HEK293 (cell line): ENCODE measurements around the gene KIF18A.

Experiments used
- CTCF ChIA-PET: fragments of 350-600 bp; formaldehyde crosslinking; extraction: SDS; loops from one replicate; lab custom pipeline; 2021; ENCODE audit warnings: antibody characterized with exemption; lab: Yijun Ruan, JAX
- POLR2A ChIA-PET: fragments of 300-600 bp; formaldehyde crosslinking; extraction: SDS; loops from one replicate; lab custom pipeline; 2020; ENCODE audit warnings: antibody characterized with exemption, inconsistent platforms; lab: Yijun Ruan, JAX
- H3K27ac ChIP-seq: fragments of 200-500 bp; sonication (Bioruptor generic); 2 replicates; pipeline ENCODE4 v1.5.1; 2014; ENCODE audit warnings: low read depth, low read length, control low read depth, inconsistent platforms; ENCODE audit errors: extremely low read depth
- H3K36me3 ChIP-seq, 2 experiments: fragments of 200-500 bp in 1 of 2; sonication (Bioruptor generic) in 1 of 2; 1 replicate in 1 of 2; 2 replicates in 1 of 2; pipeline ENCODE4 v1.5.1; 2014 to 2017; ENCODE audit warnings: inconsistent platforms in 2 of 2, low read length in 2 of 2; ENCODE audit not compliant: control insufficient read depth in 2 of 2, insufficient read depth in 1 of 2
- H3K4me1 ChIP-seq: fragments of 200-500 bp; sonication (Bioruptor generic); 2 replicates; pipeline ENCODE4 v1.5.1; 2014; ENCODE audit warnings: mild to moderate bottlenecking, low read length, inconsistent platforms; ENCODE audit not compliant: control insufficient read depth, insufficient read depth
- H3K4me3 ChIP-seq: 2 replicates; pipeline ENCODE4 v1.5.1; 2011; ENCODE audit warnings: low read depth, mild to moderate bottlenecking, control low read depth, low read length, moderate library complexity
- H3K9me3 ChIP-seq: fragments of 200-500 bp; sonication (Bioruptor generic); 2 replicates; pipeline ENCODE4 v1.5.1; 2014; ENCODE audit warnings: low read depth, low read length, inconsistent platforms; ENCODE audit not compliant: control insufficient read depth, insufficient read depth
- GLI4 ChIP-seq: fragments of 450-650 bp; formaldehyde crosslinking; IDR thresholded peaks from 2 replicates; pipeline ENCODE4 v1.5.1; 2016; ENCODE audit warnings: missing biosample characterization, missing genetic modification characterization
- GLIS1 ChIP-seq: fragments of 450-650 bp; formaldehyde crosslinking; IDR thresholded peaks from 2 replicates; pipeline ENCODE4 v1.5.1; 2016; ENCODE audit warnings: missing biosample characterization, missing genetic modification characterization
- HOXC10 ChIP-seq: sonication (generic); formaldehyde crosslinking; IDR thresholded peaks from 2 replicates; pipeline ENCODE4 v1.8.1; 2023; ENCODE audit warnings: mild to moderate bottlenecking, missing genetic modification reagents
- SALL2 ChIP-seq: fragments of 450-650 bp; formaldehyde crosslinking; IDR thresholded peaks from 2 replicates; pipeline ENCODE4 v1.5.0; 2017; ENCODE audit warnings: missing biosample characterization, mild to moderate bottlenecking, missing genetic modification characterization, borderline replicate concordance
- ZFP41 ChIP-seq: fragments of 450-650 bp; formaldehyde crosslinking; IDR thresholded peaks from 2 replicates; pipeline ENCODE4 v1.5.1; 2016; ENCODE audit warnings: missing biosample characterization, missing genetic modification characterization, borderline replicate concordance
- ZNF132 ChIP-seq: fragments of 450-650 bp; formaldehyde crosslinking; IDR thresholded peaks from 2 replicates; pipeline ENCODE4 v1.5.1; 2017; ENCODE audit warnings: missing biosample characterization, missing genetic modification characterization, borderline replicate concordance
- ZNF133 ChIP-seq: fragments of 450-650 bp; formaldehyde crosslinking; IDR thresholded peaks from 2 replicates; pipeline ENCODE4 v1.5.1; 2016; ENCODE audit warnings: missing biosample characterization, missing genetic modification characterization
- ZNF157 ChIP-seq: fragments of 450-650 bp; formaldehyde crosslinking; IDR thresholded peaks from 2 replicates; pipeline ENCODE4 v1.5.1; 2016; ENCODE audit warnings: missing biosample characterization, missing genetic modification characterization
- ZNF2 ChIP-seq: fragments of 450-650 bp; formaldehyde crosslinking; IDR thresholded peaks from 2 replicates; pipeline ENCODE4 v1.5.1; 2016; ENCODE audit warnings: missing biosample characterization, missing genetic modification characterization
- ZNF223 ChIP-seq: fragments of 450-650 bp; formaldehyde crosslinking; IDR thresholded peaks from 2 replicates; pipeline ENCODE4 v1.5.1; 2016; ENCODE audit warnings: missing biosample characterization, missing genetic modification characterization
- ZNF23 ChIP-seq: fragments of 450-650 bp; formaldehyde crosslinking; IDR thresholded peaks from 2 replicates; pipeline ENCODE4 v1.5.1; 2016; ENCODE audit warnings: missing biosample characterization, missing genetic modification characterization, borderline replicate concordance
- ZNF239 ChIP-seq: fragments of 450-650 bp; formaldehyde crosslinking; IDR thresholded peaks from 2 replicates; pipeline ENCODE4 v1.5.1; 2016; ENCODE audit warnings: missing biosample characterization, missing genetic modification characterization
- ZNF248 ChIP-seq: fragments of 450-650 bp; formaldehyde crosslinking; IDR thresholded peaks from 2 replicates; pipeline ENCODE4 v1.5.1; 2017; ENCODE audit warnings: missing biosample characterization, missing genetic modification characterization
- ZNF292 ChIP-seq: fragments of 450-650 bp; formaldehyde crosslinking; IDR thresholded peaks from 2 replicates; pipeline ENCODE4 v1.5.1; 2016; ENCODE audit warnings: low read depth, missing biosample characterization, missing genetic modification characterization, borderline replicate concordance
- ZNF341 ChIP-seq: fragments of 450-650 bp; formaldehyde crosslinking; IDR thresholded peaks from 2 replicates; pipeline ENCODE4; 2016; ENCODE audit warnings: low read depth, missing biosample characterization, missing genetic modification characterization
- ZNF354C ChIP-seq: fragments of 450-650 bp; formaldehyde crosslinking; IDR thresholded peaks from 2 replicates; pipeline ENCODE4 v1.5.1; 2016; ENCODE audit warnings: missing biosample characterization, missing genetic modification characterization, low read depth, borderline replicate concordance
- ZNF366 ChIP-seq: fragments of 450-650 bp; formaldehyde crosslinking; conservative IDR thresholded peaks from 2 replicates; pipeline ENCODE4 v1.5.1; 2016; ENCODE audit warnings: missing biosample characterization, missing genetic modification characterization
- ZNF423 ChIP-seq: fragments of 450-650 bp; formaldehyde crosslinking; IDR thresholded peaks from 2 replicates; pipeline ENCODE4 v1.5.1; 2016; ENCODE audit warnings: missing biosample characterization, missing genetic modification characterization
- ZNF48 ChIP-seq: fragments of 450-650 bp; formaldehyde crosslinking; IDR thresholded peaks from 2 replicates; pipeline ENCODE4 v1.5.1; 2016; ENCODE audit warnings: missing biosample characterization, missing genetic modification characterization
- ZNF510 ChIP-seq: fragments of 450-650 bp; formaldehyde crosslinking; IDR thresholded peaks from 2 replicates; pipeline ENCODE4 v1.5.1; 2018; ENCODE audit warnings: mild to moderate bottlenecking, missing genetic modification characterization, missing biosample characterization; ENCODE audit not compliant: insufficient replicate concordance
- ZNF514 ChIP-seq: fragments of 450-650 bp; formaldehyde crosslinking; IDR thresholded peaks from 2 replicates; pipeline ENCODE4 v1.5.1; 2016; ENCODE audit warnings: missing biosample characterization, missing genetic modification characterization
- ZNF555 ChIP-seq: fragments of 450-650 bp; formaldehyde crosslinking; conservative IDR thresholded peaks from 2 replicates; pipeline ENCODE4 v1.5.1; 2017; ENCODE audit warnings: missing biosample characterization, mild to moderate bottlenecking, missing genetic modification characterization, inconsistent platforms
- ZNF660 ChIP-seq: fragments of 450-650 bp; IDR thresholded peaks from 2 replicates; pipeline ENCODE4 v1.5.1; 2018; ENCODE audit warnings: missing biosample characterization, mild to moderate bottlenecking, missing genetic modification characterization
- ZNF707 ChIP-seq: fragments of 450-650 bp; formaldehyde crosslinking; IDR thresholded peaks from 2 replicates; pipeline ENCODE4 v1.5.1; 2016; ENCODE audit warnings: missing biosample characterization, missing genetic modification characterization
- ZNF747 ChIP-seq: fragments of 450-650 bp; formaldehyde crosslinking; IDR thresholded peaks from 2 replicates; pipeline ENCODE4 v1.5.1; 2016; ENCODE audit warnings: missing biosample characterization, missing genetic modification characterization
- ZNF843 ChIP-seq: fragments of 450-650 bp; formaldehyde crosslinking; IDR thresholded peaks from 2 replicates; pipeline ENCODE4 v1.5.1; 2016; ENCODE audit warnings: missing biosample characterization, missing genetic modification characterization
- TF ChIP-seq, protein P1 (sequence below): fragments of 450-650 bp; formaldehyde crosslinking; IDR thresholded peaks from 2 replicates; pipeline ENCODE4 v1.5.1; 2016; ENCODE audit warnings: missing biosample characterization, missing genetic modification characterization, borderline replicate concordance
- TF ChIP-seq, protein P2 (sequence below): fragments of 450-650 bp; IDR thresholded peaks from 2 replicates; pipeline ENCODE4 v1.5.1; 2018; ENCODE audit warnings: missing biosample characterization, mild to moderate bottlenecking, missing genetic modification characterization
- TF ChIP-seq, protein P3 (sequence below): fragments of 450-650 bp; formaldehyde crosslinking; IDR thresholded peaks from 2 replicates; pipeline ENCODE4 v1.5.1; 2017; ENCODE audit warnings: missing biosample characterization, missing genetic modification characterization

The KIF18A gene

DNA sequence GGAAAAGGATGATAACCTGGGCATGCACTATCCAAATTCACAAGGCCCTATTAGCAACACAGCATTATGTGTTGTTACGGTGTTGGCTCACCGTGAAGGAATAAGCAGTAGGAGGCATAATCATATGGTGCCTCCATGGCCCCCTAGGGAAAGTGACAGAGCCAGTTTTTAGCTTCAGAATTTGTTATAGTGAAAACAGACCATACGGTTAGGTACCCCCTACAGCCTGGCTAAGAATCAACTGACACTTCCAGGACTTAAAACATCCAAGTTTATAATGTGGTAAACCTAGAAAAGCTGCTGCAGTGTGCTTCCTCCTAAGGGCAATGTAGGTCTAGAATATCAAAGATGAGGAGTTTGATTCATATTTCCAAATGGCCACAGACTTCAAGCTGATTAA is 30.4 kb downstream of the KIF18A start:
- no peaks in the 10 kb centered on the region for H3K9me3 ChIP-seq
- POLR2A ChIA-PET = no interaction called here
- peaks cover 10 to 52% of the 10 kb centered on the region in 2 experiments for H3K36me3 ChIP-seq
- no peak for TF ChIP-seq ZNF747 (tag by site-specific recombination)
- no peak for TF ChIP-seq HOXC10
- no peak for TF ChIP-seq ZNF843 (tag by site-specific recombination)
- no peak for TF ChIP-seq ZNF366
- no peak for TF ChIP-seq GLI4 (tag by site-specific recombination)
- peak; percentile 85 for TF ChIP-seq GLIS1 (tag by site-specific recombination)
- no peak for TF ChIP-seq ZNF660
- no peak for TF ChIP-seq ZNF248 (tag by site-specific recombination)
- TF ChIP-seq, all 188 proteins: peak for 1
- CTCF ChIA-PET = no interaction called here
- H3K4me1 ChIP-seq = no peaks in the 10 kb centered on the region
- H3K27ac ChIP-seq = no peak overlapping the region
- H3K4me3 ChIP-seq = no peak overlapping the region

DNA sequence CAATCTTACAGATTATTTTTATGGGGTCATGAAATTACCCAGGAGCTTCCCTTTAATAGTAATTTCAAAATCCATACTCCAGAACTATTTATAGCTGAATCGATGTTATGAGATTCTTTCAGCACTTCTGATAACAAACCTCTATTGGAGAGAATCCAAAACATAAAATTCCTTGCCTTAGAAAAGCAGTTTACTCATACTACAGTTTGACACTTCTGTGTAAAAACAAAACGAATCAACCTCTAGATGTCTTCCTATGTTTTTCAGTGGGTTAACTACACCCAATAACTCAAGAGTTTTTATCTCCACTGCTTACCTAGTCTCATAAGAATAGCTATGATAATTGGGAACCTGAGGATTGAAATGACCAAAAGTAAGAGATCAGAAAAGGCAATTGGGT is 35.6 kb downstream of the KIF18A start:
- no peak overlapping the region for H3K4me3 ChIP-seq
- no peak for TF ChIP-seq ZNF510 (tag by site-specific recombination)
- TF ChIP-seq ZNF423 (tag by site-specific recombination) = no peak
- TF ChIP-seq ZNF555 (tag by site-specific recombination) = no peak
- TF ChIP-seq, protein P1, sequence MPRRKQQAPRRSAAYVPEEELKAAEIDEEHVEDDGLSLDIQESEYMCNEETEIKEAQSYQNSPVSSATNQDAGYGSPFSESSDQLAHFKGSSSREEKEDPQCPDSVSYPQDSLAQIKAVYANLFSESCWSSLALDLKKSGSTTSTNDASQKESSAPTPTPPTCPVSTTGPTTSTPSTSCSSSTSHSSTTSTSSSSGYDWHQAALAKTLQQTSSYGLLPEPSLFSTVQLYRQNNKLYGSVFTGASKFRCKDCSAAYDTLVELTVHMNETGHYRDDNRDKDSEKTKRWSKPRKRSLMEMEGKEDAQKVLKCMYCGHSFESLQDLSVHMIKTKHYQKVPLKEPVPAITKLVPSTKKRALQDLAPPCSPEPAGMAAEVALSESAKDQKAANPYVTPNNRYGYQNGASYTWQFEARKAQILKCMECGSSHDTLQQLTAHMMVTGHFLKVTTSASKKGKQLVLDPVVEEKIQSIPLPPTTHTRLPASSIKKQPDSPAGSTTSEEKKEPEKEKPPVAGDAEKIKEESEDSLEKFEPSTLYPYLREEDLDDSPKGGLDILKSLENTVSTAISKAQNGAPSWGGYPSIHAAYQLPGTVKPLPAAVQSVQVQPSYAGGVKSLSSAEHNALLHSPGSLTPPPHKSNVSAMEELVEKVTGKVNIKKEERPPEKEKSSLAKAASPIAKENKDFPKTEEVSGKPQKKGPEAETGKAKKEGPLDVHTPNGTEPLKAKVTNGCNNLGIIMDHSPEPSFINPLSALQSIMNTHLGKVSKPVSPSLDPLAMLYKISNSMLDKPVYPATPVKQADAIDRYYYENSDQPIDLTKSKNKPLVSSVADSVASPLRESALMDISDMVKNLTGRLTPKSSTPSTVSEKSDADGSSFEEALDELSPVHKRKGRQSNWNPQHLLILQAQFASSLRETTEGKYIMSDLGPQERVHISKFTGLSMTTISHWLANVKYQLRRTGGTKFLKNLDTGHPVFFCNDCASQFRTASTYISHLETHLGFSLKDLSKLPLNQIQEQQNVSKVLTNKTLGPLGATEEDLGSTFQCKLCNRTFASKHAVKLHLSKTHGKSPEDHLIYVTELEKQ (tag by site-specific recombination) = no peak
- no peak for TF ChIP-seq ZNF132 (tag by site-specific recombination)
- TF ChIP-seq, protein P2, sequence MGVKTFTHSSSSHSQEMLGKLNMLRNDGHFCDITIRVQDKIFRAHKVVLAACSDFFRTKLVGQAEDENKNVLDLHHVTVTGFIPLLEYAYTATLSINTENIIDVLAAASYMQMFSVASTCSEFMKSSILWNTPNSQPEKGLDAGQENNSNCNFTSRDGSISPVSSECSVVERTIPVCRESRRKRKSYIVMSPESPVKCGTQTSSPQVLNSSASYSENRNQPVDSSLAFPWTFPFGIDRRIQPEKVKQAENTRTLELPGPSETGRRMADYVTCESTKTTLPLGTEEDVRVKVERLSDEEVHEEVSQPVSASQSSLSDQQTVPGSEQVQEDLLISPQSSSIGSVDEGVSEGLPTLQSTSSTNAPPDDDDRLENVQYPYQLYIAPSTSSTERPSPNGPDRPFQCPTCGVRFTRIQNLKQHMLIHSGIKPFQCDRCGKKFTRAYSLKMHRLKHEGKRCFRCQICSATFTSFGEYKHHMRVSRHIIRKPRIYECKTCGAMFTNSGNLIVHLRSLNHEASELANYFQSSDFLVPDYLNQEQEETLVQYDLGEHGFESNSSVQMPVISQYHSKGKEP = no peak
- no peak for TF ChIP-seq ZNF239 (tag by site-specific recombination)
- TF ChIP-seq ZNF292 = no peak
- TF ChIP-seq ZNF157 (tag by site-specific recombination) = no peak
- H3K4me1 ChIP-seq = no peaks in the 10 kb centered on the region
- H3K27ac ChIP-seq = no peak overlapping the region
- ChIA-PET CTCF (interaction anchor here (0.7 kb wide), 1 partner anchor 248 kb away, joined by 5 read pairs; no protein-coding TSS in a partner anchor), POLR2A (interaction anchor here (1.6 kb wide), 1 partner anchor 35 kb away, joined by 3 read pairs; the partner anchor contains the start of genes KIF18A and METTL15)
- peaks cover 10 to 41% of the 10 kb centered on the region in 2 experiments for H3K36me3 ChIP-seq
- no peaks in the 10 kb centered on the region for H3K9me3 ChIP-seq

DNA sequence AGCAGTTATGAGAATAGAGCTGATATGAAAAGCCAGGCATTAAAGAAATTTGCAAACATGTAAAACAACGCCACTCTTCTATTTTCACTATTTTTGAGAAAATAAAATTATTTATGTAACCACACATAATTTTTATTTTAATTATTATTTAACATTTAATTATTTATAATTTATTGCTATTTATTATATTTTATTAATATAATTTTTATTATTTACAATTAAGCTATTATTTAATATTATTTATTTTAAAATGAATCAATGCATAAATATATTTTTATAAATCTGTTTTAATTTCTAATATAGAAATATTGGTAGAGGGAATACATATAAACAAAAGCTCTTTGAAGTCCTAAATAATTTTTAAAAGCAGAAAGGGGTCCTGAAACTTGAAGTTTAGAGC is 36.7 kb downstream of the KIF18A start:
- no peak overlapping the region for H3K27ac ChIP-seq
- H3K36me3 ChIP-seq = peaks cover 5 to 36% of the 10 kb centered on the region in 2 experiments; a peak in 2 of 3 replicates
- H3K4me3 ChIP-seq = no peak overlapping the region
- no peaks in the 10 kb centered on the region for H3K4me1 ChIP-seq
- ChIA-PET POLR2A (interaction anchor here (1.6 kb wide), 1 partner anchor 36 kb away, joined by 3 read pairs; the partner anchor contains the start of genes KIF18A and METTL15), CTCF (interaction anchor here (0.6 kb wide), 1 partner anchor 665 kb away, joined by 3 read pairs; no protein-coding TSS in a partner anchor)
- H3K9me3 ChIP-seq = no peaks in the 10 kb centered on the region
- TF ChIP-seq ZNF514 (tag by site-specific recombination) = no peak
- no peak for TF ChIP-seq ZNF23 (tag by site-specific recombination)
- TF ChIP-seq ZNF2 (tag by site-specific recombination) = no peak
- TF ChIP-seq ZNF48 (tag by site-specific recombination) = no peak
- TF ChIP-seq SALL2 = no peak
- no peak for TF ChIP-seq ZNF354C (tag by site-specific recombination)
- TF ChIP-seq ZNF341 (tag by site-specific recombination) = no peak
- TF ChIP-seq ZNF223 (tag by site-specific recombination) = no peak
- TF ChIP-seq, protein P3, sequence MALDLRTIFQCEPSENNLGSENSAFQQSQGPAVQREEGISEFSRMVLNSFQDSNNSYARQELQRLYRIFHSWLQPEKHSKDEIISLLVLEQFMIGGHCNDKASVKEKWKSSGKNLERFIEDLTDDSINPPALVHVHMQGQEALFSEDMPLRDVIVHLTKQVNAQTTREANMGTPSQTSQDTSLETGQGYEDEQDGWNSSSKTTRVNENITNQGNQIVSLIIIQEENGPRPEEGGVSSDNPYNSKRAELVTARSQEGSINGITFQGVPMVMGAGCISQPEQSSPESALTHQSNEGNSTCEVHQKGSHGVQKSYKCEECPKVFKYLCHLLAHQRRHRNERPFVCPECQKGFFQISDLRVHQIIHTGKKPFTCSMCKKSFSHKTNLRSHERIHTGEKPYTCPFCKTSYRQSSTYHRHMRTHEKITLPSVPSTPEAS = no peak
- TF ChIP-seq ZNF707 = no peak
- no peak for TF ChIP-seq ZFP41 (tag by site-specific recombination)
- no peak for TF ChIP-seq ZNF133 (tag by site-specific recombination)
